T-helper 17 cell (primary cell): ENCODE results near the gene C10orf90. TPM values are rescaled to one million over a fixed set of nuclear protein-coding genes. Genes with fewer than 3 reads are reported as not detected.

Experiments
- ATAC-seq: fragments of 150-1000 bp; cut with Tn5 transposase; 2 replicates; pipeline ENCODE4 v1.10.0; 2021; ENCODE audit warnings: mild to moderate bottlenecking, moderate library complexity
- DNase-seq, 3 donors: peaks; one replicate each; pipeline versions ENCODE4 v3.0.0 to v3.0.0-alpha.2; 2020 to 2021
- H3K9me3 ChIP-seq: one replicate; pipeline ENCODE4 v1.7.0; 2013; ENCODE audit warnings: low read length, mild to moderate bottlenecking; ENCODE audit not compliant: control insufficient read depth, poor library complexity, severe bottlenecking
- H3K27ac Mint-ChIP-seq: one replicate; pipeline ENCODE4 v1.8.0; 2022; ENCODE audit warnings: mild to moderate bottlenecking, moderate library complexity, mixed read lengths
- H3K27me3 Mint-ChIP-seq: one replicate; pipeline ENCODE4 v1.8.0; 2022; ENCODE audit warnings: mixed read lengths
- H3K36me3 Mint-ChIP-seq: one replicate; pipeline ENCODE4 v1.8.0; 2022; ENCODE audit warnings: low read depth, mixed read lengths
- H3K4me1 Mint-ChIP-seq: one replicate; pipeline ENCODE4 v1.8.0; 2022; ENCODE audit warnings: mild to moderate bottlenecking, mixed read lengths
- H3K4me3 Mint-ChIP-seq: one replicate; pipeline ENCODE4 v1.8.0; 2022; ENCODE audit warnings: mild to moderate bottlenecking, moderate library complexity, mixed read lengths
- total RNA-seq, 4 donors: library from RNA in 2 of 4; stranded (reverse) in 2 of 4; gene quantifications; one replicate each; pipeline ENCODE4 v1.2.3 and lab custom pipeline; 2022 to 2026

C10orf90 gene
- total RNA-seq, 2 donors from 2014 or later: 0.83 TPM; not detected in 1

DNA sequence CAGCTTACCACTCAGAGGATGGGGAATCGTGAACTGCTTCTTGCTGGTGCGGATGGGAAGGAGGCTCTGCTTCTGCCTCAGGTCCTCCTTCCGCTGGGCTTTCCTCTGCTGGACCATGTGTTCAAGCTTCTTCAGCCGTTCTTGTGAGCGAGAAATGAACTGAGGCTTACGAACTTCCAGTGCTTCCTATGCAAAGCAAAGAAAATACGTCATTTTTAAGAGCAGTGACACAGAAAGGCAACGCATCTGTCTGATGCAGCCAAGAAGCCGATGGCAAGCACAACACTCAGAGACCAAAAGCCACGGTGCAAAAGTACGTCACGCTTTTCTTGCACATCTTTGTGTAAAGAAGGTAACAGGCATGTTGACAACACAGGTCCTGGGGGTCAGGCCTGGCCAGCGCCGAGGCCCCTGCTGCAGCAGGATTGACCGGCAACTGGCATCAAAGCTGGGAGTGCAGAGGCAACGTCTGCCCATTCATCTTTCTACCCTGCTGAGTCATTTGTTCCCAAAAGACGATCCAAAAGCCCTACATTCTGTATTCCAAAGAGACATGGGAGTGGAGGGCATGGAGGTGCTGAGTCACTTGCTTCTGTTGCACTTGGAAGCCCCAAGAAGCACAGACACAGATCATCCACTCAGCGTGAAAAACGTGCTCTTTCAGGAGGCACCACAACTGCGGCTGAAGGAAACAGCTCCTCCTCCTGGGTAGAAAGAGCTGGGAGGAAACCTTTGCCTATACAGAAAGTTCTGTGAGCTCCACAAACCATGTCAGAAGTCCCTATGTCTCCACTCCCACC lies 211.3 kb downstream of the C10orf90 start:
- Mint-ChIP-seq H3K36me3 (no peaks in the 10 kb centered on the region), H3K4me3 (no peak overlapping the region), H3K27ac (no peak overlapping the region), H3K27me3 (no peaks in the 10 kb centered on the region), H3K4me1 (peaks cover 4% of the 10 kb centered on the region)
- DNase-seq: no peak
- no peak for ATAC-seq
- H3K9me3 ChIP-seq: no peaks in the 10 kb centered on the region

DNA sequence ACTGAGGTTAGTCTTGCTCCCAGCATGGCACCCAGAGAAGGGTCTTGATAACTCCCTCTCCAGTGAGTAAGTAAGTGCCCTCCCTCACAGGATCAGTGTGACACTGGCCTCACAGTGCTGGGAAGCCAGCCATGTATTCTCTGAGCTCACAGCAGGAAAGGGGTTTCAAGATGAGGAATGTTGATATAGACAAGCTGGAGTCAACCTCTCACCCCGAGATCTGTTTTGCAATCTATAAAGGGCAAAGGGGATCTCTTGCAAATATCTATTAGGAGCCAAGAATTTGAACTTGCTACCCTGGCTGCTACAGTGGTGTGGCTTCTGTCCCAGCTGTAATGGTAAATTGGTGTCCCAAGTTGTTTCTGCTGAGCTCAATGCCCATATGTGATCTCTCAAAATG lies 212.0 kb downstream of the C10orf90 start:
- peaks cover 3% of the 10 kb centered on the region for H3K4me1 Mint-ChIP-seq
- H3K9me3 ChIP-seq: no peaks in the 10 kb centered on the region
- H3K27me3 Mint-ChIP-seq: no peaks in the 10 kb centered on the region
- no peak for ATAC-seq
- DNase-seq: no peak
- H3K36me3 Mint-ChIP-seq: no peaks in the 10 kb centered on the region
- H3K27ac Mint-ChIP-seq: no peak overlapping the region
- no peak overlapping the region for H3K4me3 Mint-ChIP-seq

DNA sequence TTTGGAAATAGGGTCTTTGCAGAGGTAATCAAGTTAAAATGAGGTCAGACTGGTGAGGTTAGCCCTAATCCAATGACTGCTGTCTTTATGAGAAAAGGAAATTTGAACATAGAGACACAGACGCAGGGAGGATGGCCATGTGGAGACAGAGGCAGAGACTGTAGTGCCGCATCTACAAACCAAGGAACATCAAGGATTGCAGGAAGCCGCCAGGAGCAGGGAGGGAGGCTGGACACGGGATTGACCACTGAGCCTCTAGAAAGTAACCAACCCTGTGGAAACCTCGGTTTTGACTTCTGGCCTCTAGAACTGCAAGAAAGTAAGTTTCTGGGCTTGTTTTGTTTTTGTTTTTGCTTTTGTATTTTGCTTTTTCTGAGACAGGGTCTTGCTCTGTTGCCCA lies 213.9 kb downstream of the C10orf90 start:
- Mint-ChIP-seq H3K4me3 (no peak overlapping the region), H3K36me3 (no peaks in the 10 kb centered on the region), H3K4me1 (peaks cover 2% of the 10 kb centered on the region), H3K27me3 (no peaks in the 10 kb centered on the region), H3K27ac (no peak overlapping the region)
- no peaks in the 10 kb centered on the region for H3K9me3 ChIP-seq
- no peak for ATAC-seq
- no peak for DNase-seq

DNA sequence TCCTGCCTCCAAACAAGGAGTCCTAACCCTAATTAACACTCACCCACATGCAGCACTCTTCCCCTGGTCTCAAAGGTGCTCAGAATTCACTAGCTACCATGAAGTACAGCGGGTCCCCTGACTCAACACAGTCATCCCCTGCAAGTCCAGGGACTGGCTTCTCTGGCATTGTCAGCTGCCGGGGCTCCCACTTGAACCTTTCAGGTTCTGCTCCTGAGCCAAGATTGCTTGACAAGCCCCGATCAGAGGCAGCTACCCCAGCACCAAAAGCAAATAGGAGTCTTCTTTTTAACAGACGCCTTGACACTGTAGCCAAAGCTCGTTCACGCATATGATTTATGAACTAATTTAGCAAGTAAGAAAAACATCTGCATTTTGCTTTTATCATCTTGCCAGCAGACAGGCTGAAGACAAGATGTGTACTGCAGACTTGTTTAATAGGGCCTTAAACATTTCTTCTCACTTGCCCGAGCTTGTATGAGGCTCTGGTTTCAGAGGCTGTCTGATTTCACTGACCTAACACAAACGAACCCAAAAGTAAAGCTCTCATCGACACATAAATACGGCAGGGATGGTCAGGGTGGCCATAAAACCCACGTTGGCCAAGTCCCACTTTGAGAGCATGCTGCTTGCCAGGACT lies 214.6 kb downstream of the C10orf90 start:
- ATAC-seq (no peak), DNase-seq (no peak)
- no peaks in the 10 kb centered on the region for H3K9me3 ChIP-seq
- no peaks in the 10 kb centered on the region for H3K27me3 Mint-ChIP-seq
- peaks cover 2% of the 10 kb centered on the region for H3K4me1 Mint-ChIP-seq
- H3K27ac Mint-ChIP-seq: no peak overlapping the region
- H3K36me3 Mint-ChIP-seq: no peaks in the 10 kb centered on the region
- no peak overlapping the region for H3K4me3 Mint-ChIP-seq

DNA sequence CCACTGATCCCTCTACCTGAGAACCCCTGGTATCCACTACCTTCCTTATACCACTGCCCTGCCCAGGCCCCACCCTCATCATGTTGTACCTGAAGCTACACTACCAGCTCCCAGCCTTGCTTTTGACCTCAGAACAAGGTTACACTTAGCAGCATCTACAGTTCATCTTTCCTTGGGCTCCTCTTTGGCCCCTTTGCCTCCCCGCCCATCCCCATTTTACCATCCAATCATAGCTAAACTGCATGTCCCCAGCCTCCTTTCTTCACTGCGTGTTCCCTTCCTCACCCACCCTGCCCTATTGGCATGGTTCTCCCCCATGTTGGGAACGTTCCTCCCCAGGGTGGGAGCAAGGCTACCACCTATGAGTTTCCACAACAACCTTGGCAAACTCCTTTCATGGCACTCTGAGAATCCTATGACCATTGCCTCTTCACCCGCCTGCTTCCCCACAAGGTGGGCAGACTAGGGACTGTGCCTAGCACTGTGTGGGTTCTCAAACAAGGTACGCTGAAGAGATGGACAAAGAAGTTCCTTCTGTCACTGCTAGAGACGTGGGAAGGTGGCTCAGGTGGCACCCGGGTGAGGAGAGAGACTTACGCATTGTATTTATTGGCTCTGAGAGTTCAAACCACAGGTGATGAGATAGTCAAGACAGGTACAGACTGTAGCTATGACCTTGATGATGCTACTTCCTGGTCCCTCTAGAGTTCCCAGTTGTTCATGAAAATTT lies 215.3 kb downstream of the C10orf90 start:
- Mint-ChIP-seq H3K27ac (no peak overlapping the region), H3K4me3 (no peak overlapping the region)

DNA sequence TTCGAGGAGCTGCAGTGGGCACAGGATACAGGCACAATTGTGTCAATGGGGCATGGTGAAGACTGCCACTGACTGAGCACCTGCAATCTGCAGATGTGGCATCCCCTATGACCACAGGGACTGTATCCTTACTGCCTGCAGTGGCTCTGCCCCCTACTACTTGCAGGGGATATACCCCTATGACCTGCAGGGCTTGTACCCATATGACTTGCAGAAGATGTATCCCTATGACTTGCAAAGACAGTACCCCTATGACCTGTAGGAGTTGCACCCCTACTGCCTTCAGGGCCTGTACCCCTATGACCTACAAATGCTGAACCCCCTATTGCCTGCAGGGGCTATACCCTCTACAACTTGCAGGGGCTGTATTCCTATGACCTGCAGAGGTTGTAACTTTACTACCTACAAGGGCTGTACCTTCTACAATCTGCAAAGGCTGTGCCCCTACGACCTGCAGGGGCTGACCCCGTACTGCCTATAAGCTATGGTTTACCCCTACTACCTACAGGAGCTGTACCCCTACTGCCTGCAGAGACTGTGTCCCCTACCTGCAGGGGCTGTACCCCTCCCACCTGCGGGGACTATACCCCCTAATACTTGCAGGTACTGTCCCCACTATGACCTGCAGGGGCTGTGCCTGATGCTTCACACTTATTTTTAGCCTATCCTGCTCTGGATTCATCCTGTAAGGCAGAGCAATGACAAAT lies 216.3 kb downstream of the C10orf90 start:
- H3K4me1 Mint-ChIP-seq: no peaks in the 10 kb centered on the region
- H3K27ac Mint-ChIP-seq: no peak overlapping the region
- H3K27me3 Mint-ChIP-seq: no peaks in the 10 kb centered on the region

More for the DNA sequence above, 215.3 kb downstream of the C10orf90 start:
- Mint-ChIP-seq H3K36me3 (no peaks in the 10 kb centered on the region), H3K27me3 (no peaks in the 10 kb centered on the region), H3K4me1 (peaks cover 2% of the 10 kb centered on the region)
- ATAC-seq (no peak), DNase-seq (no peak)
- H3K9me3 ChIP-seq: no peaks in the 10 kb centered on the region

DNA sequence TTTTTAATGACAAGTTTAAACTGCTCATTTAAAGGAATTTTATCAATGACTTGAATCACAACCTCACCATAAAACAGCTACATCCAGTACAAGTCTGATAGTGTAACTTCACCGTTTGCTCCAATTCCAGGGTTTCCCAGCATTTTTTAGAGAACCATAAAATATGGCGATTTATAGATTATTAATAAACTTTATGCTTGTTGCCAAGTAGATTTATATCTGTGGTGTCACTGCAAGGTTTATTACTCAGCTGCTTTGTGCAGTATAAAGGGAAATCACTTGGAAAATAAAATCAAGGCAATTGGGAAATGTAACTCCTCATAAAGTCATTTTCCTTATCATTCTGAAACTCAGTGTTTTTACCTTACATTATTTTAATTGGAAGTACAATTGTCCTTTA lies 218.2 kb downstream of the C10orf90 start:
- no peak overlapping the region for H3K27ac Mint-ChIP-seq
- H3K4me1 Mint-ChIP-seq: no peaks in the 10 kb centered on the region
- H3K4me3 Mint-ChIP-seq: no peak overlapping the region
- DNase-seq (no peak), ATAC-seq (no peak)
- no peaks in the 10 kb centered on the region for H3K9me3 ChIP-seq
- no peaks in the 10 kb centered on the region for H3K36me3 Mint-ChIP-seq
- no peaks in the 10 kb centered on the region for H3K27me3 Mint-ChIP-seq

More for the DNA sequence above, 216.3 kb downstream of the C10orf90 start:
- H3K4me3 Mint-ChIP-seq: no peak overlapping the region
- no peaks in the 10 kb centered on the region for H3K36me3 Mint-ChIP-seq
- no peaks in the 10 kb centered on the region for H3K9me3 ChIP-seq
- DNase-seq: no peak
- ATAC-seq: no peak

DNA sequence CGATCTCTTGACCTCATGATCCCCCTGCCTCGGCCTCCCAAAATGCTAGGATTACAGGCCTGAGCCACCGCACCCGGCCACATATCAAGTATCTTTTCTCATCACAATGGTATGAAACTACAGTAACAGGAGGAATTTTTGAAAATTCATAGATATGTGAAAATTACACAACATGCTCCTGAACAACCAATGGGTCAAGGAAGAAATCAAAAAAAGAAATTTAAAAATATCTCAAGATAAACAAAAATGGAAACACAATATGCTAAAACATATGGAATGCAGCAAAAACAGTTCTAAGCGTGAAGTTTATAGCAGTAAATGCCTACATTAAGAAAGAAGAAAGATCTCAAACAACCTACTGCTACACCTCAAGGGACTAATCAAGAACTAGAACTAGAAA lies 222.4 kb downstream of the C10orf90 start:
- no peak overlapping the region for H3K27ac Mint-ChIP-seq
- no peaks in the 10 kb centered on the region for H3K4me1 Mint-ChIP-seq
- H3K9me3 ChIP-seq: no peaks in the 10 kb centered on the region
- H3K36me3 Mint-ChIP-seq: no peaks in the 10 kb centered on the region
- no peaks in the 10 kb centered on the region for H3K27me3 Mint-ChIP-seq
- ATAC-seq: no peak
- no peak overlapping the region for H3K4me3 Mint-ChIP-seq
- no peak for DNase-seq

DNA sequence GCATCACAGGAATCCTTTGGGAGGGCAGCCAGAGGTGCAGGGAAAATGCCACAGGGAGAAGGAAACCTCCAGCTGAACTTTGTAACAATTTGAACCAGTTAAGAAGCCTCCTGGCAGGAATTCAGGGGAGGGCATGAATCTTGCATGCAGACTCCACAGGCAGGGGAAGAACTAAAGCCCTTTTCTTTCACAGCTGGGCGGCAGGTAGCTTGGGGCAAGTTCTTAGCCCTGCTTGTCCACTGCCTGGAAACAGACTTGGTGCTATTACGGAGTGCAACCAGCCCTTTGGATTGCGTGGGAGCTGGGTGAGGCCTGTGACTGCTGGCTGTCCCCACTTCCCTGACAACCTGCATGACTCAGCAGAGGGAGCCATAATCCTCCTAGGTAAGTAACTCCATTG lies 230.6 kb downstream of the C10orf90 start:
- DNase-seq (no peak), ATAC-seq (no peak)
- H3K9me3 ChIP-seq: no peaks in the 10 kb centered on the region
- Mint-ChIP-seq H3K4me1 (no peaks in the 10 kb centered on the region), H3K27ac (no peak overlapping the region), H3K27me3 (no peaks in the 10 kb centered on the region), H3K4me3 (no peak overlapping the region), H3K36me3 (no peaks in the 10 kb centered on the region)

DNA sequence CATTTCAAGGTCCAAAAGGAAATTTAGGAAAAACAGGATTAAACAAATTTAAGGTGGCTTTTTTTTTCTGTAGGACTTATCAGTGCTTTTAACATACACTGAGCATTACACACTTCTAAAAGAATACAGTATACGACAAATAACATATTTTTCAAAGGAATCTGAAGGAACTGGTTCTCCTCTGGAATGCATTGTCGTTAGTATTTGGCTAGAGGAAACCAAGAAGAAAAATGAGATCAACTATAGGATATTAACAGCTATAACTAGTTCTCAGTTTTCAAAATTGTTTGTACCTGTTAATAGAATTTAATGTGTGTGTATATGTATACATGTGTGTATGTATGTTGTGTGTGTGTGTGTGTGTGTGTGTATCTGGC lies 232.1 kb downstream of the C10orf90 start:
- Mint-ChIP-seq H3K36me3 (no peaks in the 10 kb centered on the region), H3K4me1 (no peaks in the 10 kb centered on the region), H3K27me3 (no peaks in the 10 kb centered on the region), H3K27ac (no peak overlapping the region), H3K4me3 (no peak overlapping the region)
- H3K9me3 ChIP-seq: no peaks in the 10 kb centered on the region
- no peak for DNase-seq
- ATAC-seq: no peak

DNA sequence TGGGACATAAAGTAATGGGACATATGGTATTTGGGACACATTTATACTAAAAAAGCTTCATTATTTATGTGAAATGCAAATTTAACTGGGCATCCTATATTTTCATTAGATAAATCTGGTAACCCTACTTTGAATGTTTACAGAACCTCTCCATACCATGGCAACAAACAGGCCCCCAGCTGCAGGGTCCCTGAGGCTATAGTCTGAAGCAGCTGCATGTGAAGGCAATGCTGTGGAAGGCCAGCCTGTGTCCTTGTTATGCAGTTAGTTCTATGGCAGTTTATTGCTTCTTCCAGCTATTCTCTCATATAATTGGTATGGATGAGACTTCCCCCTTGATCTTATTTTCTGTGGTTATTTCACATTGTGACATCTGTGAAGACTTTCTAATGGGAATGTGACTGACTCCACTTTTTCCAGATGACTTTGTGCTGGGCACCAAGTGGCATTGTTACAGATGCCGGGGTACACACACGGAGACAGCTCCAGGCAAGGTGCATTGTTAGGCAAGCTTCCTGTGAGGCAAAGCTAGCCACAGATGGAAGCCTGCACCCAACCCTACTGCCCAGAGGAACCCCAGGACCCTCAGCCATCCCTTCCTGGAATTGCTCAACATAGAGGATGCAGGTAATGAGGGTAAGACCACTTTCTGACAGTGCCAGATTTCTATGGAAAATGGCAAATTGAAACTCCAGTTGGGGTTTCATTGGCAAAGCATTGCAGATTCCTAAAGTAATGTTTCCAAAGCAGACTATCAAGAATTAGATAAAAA lies 232.7 kb downstream of the C10orf90 start:
- no peaks in the 10 kb centered on the region for H3K4me1 Mint-ChIP-seq
- no peak overlapping the region for H3K27ac Mint-ChIP-seq
- no peaks in the 10 kb centered on the region for H3K27me3 Mint-ChIP-seq
- H3K36me3 Mint-ChIP-seq: no peaks in the 10 kb centered on the region
- H3K4me3 Mint-ChIP-seq: no peak overlapping the region
- no peak for DNase-seq
- no peaks in the 10 kb centered on the region for H3K9me3 ChIP-seq
- ATAC-seq: no peak

DNA sequence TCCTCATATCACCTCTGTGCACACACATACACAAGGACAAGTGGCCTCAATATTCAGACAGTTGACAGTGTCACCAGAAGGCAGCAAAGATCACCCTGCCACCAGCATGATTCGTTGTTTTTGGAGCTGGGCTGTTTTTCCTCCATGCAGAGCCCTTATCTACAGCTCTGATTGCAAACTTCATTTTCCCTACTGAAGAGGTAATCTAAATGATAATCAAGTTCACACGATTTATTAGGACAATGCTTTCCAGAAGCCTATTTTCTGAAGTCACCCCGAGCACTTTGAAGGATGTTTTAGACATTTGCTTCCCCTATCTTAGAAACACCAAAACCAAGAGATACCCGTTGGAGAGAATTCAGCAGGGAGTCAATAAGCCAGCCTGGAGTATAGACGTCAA lies 236.3 kb downstream of the C10orf90 start:
- DNase-seq (no peak), ATAC-seq (no peak)
- Mint-ChIP-seq H3K36me3 (no peaks in the 10 kb centered on the region), H3K4me3 (no peak overlapping the region), H3K27me3 (no peaks in the 10 kb centered on the region), H3K27ac (no peak overlapping the region), H3K4me1 (no peaks in the 10 kb centered on the region)
- no peaks in the 10 kb centered on the region for H3K9me3 ChIP-seq
